ENCODE results near the gene MEPCE. TPM values are rescaled to one million over a fixed set of nuclear protein-coding genes. Genes with fewer than 3 reads are reported as not detected.
A peak's percentile ranks its signal among the peaks of the same experiment; 100 is the strongest.

The MEPCE gene
- total RNA-seq, 2 experiments from 2014 or later = 44.2 to 65.6 TPM

GRCh38 chr7:100384628-100385294 lies 44.9 kb upstream of the MEPCE start:
- no peak for TF ChIP-seq CTCF (conservative IDR thresholded peaks at IDR 0.05; ENCODE audit: low read length)
- no peak for TF ChIP-seq EZH2phosphoT487 (IDR thresholded peaks at IDR 0.05; ENCODE audit: borderline replicate concordance, low read depth, low read length)

GRCh38 chr7:100386940-100387339 lies 42.7 kb upstream of the MEPCE start:
- no peak for DNase-seq (ENCODE audit: low spot score)
- POLR2A ChIA-PET = no interaction called here
- H2AFZ ChIP-seq (ENCODE audit: low read length) = no peak overlapping the region
- no peaks in the 10 kb centered on the region for H4K20me1 ChIP-seq (ENCODE audit: insufficient read depth, low read length)
- TF ChIP-seq EZH2phosphoT487 (IDR thresholded peaks at IDR 0.05; ENCODE audit: borderline replicate concordance, low read depth, low read length) (no peak), CTCF (conservative IDR thresholded peaks at IDR 0.05; ENCODE audit: low read length) (no peak)
- intact Hi-C loops (cut with micrococcal nuclease; ENCODE audit: unreplicated experiment) = no loop called here
- no peak overlapping the region for H3K4me2 ChIP-seq (ENCODE audit: low read length)
- no TSS peak for BruUV-seq (replicated peaks)
- H3K27ac ChIP-seq (ENCODE audit: low read depth, low read length, poor library complexity, severe bottlenecking) = no peak overlapping the region
- H3K9me3 ChIP-seq (ENCODE audit: low read length) = no peaks in the 10 kb centered on the region
- no peaks in the 10 kb centered on the region for H3K9me2 ChIP-seq (ENCODE audit: insufficient read depth, low read length)
- H3K79me2 ChIP-seq (ENCODE audit: insufficient read depth, low read depth, low read length) = no peaks in the 10 kb centered on the region
- no peak overlapping the region for H3K4me3 ChIP-seq (ENCODE audit: low read depth, low read length, poor library complexity, severe bottlenecking)
- CTCF ChIA-PET (ENCODE audit: unreplicated experiment) = no interaction called here
- H3K4me1 ChIP-seq (ENCODE audit: insufficient read depth, low read length, poor library complexity, severe bottlenecking) = peaks cover 8% of the 10 kb centered on the region
- H3K36me3 ChIP-seq (ENCODE audit: insufficient read depth, low read length) = no peaks in the 10 kb centered on the region

More at GRCh38 chr7:100384628-100385294, 44.9 kb upstream of the MEPCE start:
- Histone ChIP-seq H3K36me3 (ENCODE audit: insufficient read depth, low read length) (no peaks in the 10 kb centered on the region), H3K79me2 (ENCODE audit: insufficient read depth, low read depth, low read length) (no peaks in the 10 kb centered on the region), H4K20me1 (ENCODE audit: insufficient read depth, low read length) (no peaks in the 10 kb centered on the region), H3K9me2 (ENCODE audit: insufficient read depth, low read length) (no peaks in the 10 kb centered on the region), H3K4me1 (ENCODE audit: insufficient read depth, low read length, poor library complexity, severe bottlenecking) (peaks cover 15% of the 10 kb centered on the region), H3K9me3 (ENCODE audit: low read length) (no peaks in the 10 kb centered on the region), H2AFZ (ENCODE audit: low read length) (no peak overlapping the region), H3K4me3 (ENCODE audit: low read depth, low read length, poor library complexity, severe bottlenecking) (no peak overlapping the region), H3K27ac (ENCODE audit: low read depth, low read length, poor library complexity, severe bottlenecking) (no peak overlapping the region), H3K4me2 (ENCODE audit: low read length) (peak overlapping the region; percentile 4)
- intact Hi-C loops (cut with micrococcal nuclease; ENCODE audit: unreplicated experiment) = no loop called here
- ChIA-PET POLR2A (interaction anchor here (0.6 to 1.3 kb wide), 3 partner anchors 13 to 287 kb away, joined by 3 to 5 read pairs (median 3); no protein-coding TSS in a partner anchor), CTCF (ENCODE audit: unreplicated experiment) (no interaction called here)
- no peak for DNase-seq (ENCODE audit: low spot score)
- BruUV-seq (replicated peaks) = no TSS peak

- Histone ChIP-seq H4K20me1 (ENCODE audit: insufficient read depth, low read length) (no peaks in the 10 kb centered on the region), H3K9me3 (ENCODE audit: low read length) (no peaks in the 10 kb centered on the region), H3K4me2 (ENCODE audit: low read length) (no peak overlapping the region), H3K4me1 (ENCODE audit: insufficient read depth, low read length, poor library complexity, severe bottlenecking) (peaks cover 8% of the 10 kb centered on the region), H3K36me3 (ENCODE audit: insufficient read depth, low read length) (no peaks in the 10 kb centered on the region), H3K4me3 (ENCODE audit: low read depth, low read length, poor library complexity, severe bottlenecking) (no peak overlapping the region), H3K79me2 (ENCODE audit: insufficient read depth, low read depth, low read length) (no peaks in the 10 kb centered on the region), H2AFZ (ENCODE audit: low read length) (no peak overlapping the region), H3K9me2 (ENCODE audit: insufficient read depth, low read length) (no peaks in the 10 kb centered on the region), H3K27ac (ENCODE audit: low read depth, low read length, poor library complexity, severe bottlenecking) (no peak overlapping the region)
- TF ChIP-seq EZH2phosphoT487 (IDR thresholded peaks at IDR 0.05; ENCODE audit: borderline replicate concordance, low read depth, low read length) (no peak), CTCF (conservative IDR thresholded peaks at IDR 0.05; ENCODE audit: low read length) (no peak)
- no TSS peak for BruUV-seq (replicated peaks)
- POLR2A ChIA-PET = interaction anchor here (1.4 kb wide), 1 partner anchor 15 kb away, joined by 4 read pairs; no protein-coding TSS in a partner anchor
- DNase-seq (ENCODE audit: low spot score) = no peak
- CTCF ChIA-PET (ENCODE audit: unreplicated experiment) = no interaction called here
- intact Hi-C loops (cut with micrococcal nuclease; ENCODE audit: unreplicated experiment) = no loop called here
Observed at GRCh38 chr7:100387695-100388094, 41.9 kb upstream of the MEPCE start.

All from OCI-LY7 (cell line).